Measurements from ENCODE around the gene KRTAP5-1.

GRCh38 chr11:1543606-1544263 is 41.3 kb downstream of the KRTAP5-1 start:
- no peak for TF ChIP-seq EP300 (IDR thresholded peaks at IDR 0.05)
- no peak for TF ChIP-seq POLR2A (IDR thresholded peaks at IDR 0.05)
- TF ChIP-seq POLR2AphosphoS5 (IDR thresholded peaks at IDR 0.05), result no peak

Measured in stomach (tissue), 4 donors.